Ovary (tissue), 3 donors: ENCODE results near the gene SVOP.

Experiments
- CTCF ChIP-seq, 3 donors: fragments of 450-650 bp in 2 of 3; fragments of 200-600 bp in 1 of 3; IDR thresholded peaks; one replicate each; pipeline versions ENCODE4 v1.5.1 to v1.8.0; 2016 to 2022; ENCODE audit warnings: antibody characterized with exemption in 3 of 3, mild to moderate bottlenecking in 1 of 3
- EP300 ChIP-seq: sonication (generic); formaldehyde crosslinking; IDR thresholded peaks from one replicate; pipeline ENCODE4 v1.6.1; 2017; ENCODE audit warnings: antibody characterized with exemption
- POLR2A ChIP-seq: fragments of 450-650 bp; IDR thresholded peaks from one replicate; pipeline ENCODE4 v1.6.1; 2017; ENCODE audit warnings: antibody characterized with exemption, mild to moderate bottlenecking, moderate library complexity
- donor health status: DM: no; HTN: no; CAD: no.

- TF ChIP-seq CTCF (IDR thresholded peaks at IDR 0.05) (no peak), POLR2A (no peak), EP300 (no peak)
These were observed 141.1 kb downstream of the SVOP start, which contains the start of gene DAO for GRCh38 chr12:108879615-108880254.
